Measurements from ENCODE around the gene KLC3.
A peak's percentile ranks its signal among the peaks of the same experiment; 100 is the strongest.

Gene KLC3

GRCh38 chr19:45349430-45349941, 8.9 kb downstream of the KLC3 start:
- DNase-seq (ENCODE audit: low read depth): no peak

DNA sequence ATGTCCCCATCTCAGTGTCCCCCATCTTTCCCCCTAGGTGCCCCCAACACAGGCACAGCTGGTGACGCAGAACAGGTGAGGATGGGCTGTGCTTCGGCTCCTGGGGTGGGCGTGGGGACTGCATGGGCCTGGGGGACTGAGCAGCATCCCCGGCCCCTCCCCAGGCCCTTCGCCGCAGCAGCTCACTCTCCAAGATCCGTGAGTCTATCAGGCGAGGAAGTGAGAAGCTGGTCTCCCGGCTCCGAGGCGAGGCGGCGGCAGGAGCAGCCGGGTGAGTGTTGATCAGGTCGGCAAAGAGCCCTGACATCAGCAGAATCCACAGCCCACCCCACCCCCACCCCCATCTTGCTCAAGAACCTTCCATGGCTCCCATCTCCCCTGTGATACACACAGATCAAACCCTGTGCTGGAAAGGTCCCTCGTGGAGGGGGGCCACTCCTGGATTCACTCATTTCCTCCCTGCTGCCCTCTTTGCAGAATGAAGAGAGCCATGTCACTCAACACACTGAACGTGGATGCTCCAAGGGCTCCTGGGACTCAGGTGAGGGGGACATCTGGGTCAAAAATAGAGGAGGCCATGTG, 10.0 kb downstream of the KLC3 start:
- DNase-seq (ENCODE audit: low read depth): no peak

- no peak for DNase-seq (ENCODE audit: low read depth)
Measured at GRCh38 chr19:45351401-45351952, 10.9 kb downstream of the KLC3 start.

DNA sequence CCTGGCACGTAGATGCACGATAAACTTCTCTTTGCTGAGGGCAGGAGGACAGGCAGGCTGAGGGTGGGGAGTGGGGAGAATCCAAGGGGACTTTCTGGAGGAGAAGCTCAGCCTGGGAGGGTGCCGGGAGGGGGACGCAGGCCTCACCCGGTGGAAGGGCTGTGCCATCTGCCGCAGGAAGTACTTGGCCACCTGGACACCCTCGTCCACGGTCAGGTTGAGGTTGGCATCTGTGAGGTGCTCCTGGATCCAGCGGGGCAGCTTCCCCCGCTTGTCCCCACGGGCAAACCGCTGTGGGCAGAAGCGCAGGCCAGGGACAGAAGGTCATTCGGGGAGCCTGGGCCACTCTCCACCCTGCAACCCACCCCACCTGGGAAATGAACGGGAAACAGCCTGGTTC, 11.5 kb downstream of the KLC3 start:
- no peak for DNase-seq (ENCODE audit: low read depth)

GRCh38 chr19:45352471-45352870, 11.9 kb downstream of the KLC3 start:
- DNase-seq (ENCODE audit: low read depth): no peak

- DNase-seq (ENCODE audit: low read depth): no peak
Measured at GRCh38 chr19:45352914-45353796, 12.6 kb downstream of the KLC3 start.

DNA sequence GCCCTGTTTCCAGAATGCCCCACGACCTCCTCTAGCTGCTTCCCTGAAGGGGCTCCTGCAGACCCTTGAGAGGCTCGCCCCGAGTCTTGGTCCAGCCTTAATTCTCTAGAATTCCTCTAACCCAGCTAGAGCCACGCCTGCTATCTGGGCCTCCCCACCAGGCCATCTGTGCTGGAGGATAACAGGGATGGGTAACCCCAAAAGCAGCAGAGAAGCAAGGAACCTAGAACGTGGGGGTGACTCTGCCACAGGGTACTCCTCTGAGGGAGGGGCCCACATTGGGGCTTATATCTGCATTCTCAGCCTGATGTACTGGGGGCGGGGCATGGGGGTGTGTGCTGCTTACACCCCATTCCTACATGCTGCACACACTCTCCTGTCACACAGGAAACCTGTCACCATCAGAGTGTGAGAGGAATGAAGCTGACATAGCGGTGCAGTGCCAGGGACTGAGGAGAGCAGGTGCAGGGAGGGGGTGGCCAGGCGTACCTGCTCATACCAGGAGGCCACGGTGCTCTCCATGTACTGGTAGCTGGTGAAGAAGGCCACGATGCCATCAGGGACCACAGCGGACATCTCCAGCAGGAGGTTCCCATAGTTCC, 13.8 kb downstream of the KLC3 start:
- no peak for DNase-seq (ENCODE audit: low read depth)

DNA sequence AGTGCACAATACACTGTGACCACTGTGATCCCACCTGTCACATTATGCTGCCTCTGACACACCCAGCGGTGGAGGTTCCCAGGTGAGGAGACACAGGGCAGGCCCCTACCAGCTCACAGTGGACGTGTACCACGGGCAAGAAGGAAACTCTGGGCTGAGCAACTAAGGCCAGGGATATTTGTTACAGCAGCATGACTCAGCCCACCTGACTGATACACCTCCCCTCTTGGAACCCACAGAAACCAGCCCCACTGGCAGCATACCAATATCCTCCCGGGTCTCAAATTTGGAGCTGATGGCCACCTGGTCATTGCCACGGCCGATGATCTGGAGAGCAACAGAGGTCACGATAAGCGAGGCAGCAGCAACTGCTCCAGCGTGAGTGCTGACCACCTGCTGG, 14.9 kb downstream of the KLC3 start:
- no peak for DNase-seq (ENCODE audit: low read depth)

DNA sequence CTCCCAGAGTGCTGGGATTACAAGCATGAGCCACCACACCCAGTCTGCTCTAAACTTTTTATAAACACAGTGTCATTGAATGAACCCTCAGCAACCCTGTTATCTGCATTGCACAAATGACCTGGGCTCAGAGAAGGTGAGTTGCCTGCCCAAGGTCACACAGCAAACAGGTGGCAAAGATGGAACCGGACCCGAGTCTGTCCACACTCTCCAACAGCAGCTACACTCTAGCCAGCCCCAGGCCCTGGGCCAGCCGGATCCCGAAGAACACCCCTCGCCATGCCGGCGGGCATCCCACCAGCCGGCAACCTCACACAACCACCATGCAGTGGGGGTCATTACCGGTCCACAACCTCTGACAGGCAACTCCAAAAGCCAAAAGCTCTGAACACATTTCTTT, 15.4 kb downstream of the KLC3 start:
- no peak for DNase-seq (ENCODE audit: low read depth)

DNA sequence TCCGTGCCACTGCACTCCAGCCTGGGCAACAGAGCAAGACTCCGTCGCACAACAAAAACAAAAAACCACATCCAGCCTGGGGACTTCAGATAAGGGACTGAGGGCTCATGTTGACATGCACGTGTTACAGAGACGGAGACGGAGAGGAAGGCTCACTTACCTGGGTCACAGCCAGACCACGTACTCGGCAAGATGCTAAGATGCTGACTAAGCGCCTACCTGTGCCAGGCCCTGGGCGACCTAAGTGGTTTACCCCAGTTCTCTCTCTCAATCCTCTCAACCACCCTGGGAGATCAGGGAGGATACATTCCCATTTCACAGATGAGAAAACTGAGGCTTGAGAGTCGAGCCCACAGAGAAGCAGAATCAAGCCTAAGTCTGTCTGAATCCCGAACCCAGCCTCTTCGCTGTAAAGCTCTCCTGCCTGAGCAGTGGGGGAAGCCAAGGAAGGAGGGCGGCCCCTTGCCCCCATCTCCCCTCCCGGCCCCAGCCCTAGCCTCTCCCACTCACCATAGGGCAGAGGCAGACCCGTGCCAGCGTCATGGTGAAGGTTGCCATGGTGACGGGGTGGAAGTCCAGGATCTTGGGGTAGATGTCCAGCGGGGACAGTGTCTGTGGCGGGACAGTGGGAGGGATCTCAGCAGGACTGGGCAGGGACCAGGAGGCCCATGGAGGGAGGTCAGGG, 16.4 kb downstream of the KLC3 start:
- DNase-seq (ENCODE audit: low read depth): no peak

- no peak for DNase-seq (ENCODE audit: low read depth)
Measured at GRCh38 chr19:45357445-45357783, 16.9 kb downstream of the KLC3 start.

DNA sequence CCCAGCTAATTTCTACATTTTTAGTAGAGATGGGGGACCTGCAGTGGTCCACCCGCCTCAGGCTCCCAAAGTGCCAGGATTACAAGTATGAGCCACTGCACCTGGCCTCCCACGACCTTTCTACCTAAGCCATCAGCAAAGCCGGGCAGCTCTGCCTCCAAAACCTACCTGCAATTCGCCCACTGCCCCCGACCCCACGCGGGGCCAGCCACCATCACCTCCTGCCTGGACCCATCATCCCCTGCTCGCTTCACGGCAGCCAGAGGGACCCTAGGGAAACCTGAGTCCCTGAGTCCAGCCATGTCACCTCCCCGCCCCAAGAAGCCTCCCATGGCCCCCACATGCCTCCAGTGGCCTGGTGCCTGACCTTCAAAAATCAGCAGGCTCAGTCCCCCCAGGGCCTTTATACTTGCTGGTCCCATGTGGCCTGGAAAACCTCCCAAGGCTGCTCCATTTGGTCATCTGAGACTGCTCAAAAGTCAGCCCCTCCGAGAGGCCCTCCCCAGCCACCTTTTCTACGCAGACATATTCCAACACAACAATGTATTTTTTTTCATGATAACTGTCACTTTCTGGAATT, 17.8 kb downstream of the KLC3 start:
- DNase-seq (ENCODE audit: low read depth): no peak

DNA sequence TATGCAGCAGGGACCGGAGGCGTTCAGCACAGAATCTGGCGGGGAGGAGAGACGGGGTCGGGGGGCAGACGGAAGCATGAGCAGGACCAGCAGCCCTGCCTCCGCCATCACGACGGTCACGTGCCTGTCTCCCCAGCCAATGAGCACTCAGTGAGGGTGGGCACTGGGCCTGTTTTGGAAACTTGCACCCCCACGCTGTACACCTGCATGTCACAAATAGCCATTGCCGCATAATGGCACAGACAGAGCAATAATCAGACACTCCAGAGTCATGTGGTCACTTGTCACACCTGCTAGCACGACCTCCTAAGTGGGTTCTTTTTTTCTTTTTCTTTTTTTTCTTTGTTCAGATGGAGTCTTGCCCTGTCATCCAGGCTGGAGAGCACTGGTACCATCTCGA, 21.1 kb downstream of the KLC3 start:
- DNase-seq (ENCODE audit: low read depth): no peak

DNA sequence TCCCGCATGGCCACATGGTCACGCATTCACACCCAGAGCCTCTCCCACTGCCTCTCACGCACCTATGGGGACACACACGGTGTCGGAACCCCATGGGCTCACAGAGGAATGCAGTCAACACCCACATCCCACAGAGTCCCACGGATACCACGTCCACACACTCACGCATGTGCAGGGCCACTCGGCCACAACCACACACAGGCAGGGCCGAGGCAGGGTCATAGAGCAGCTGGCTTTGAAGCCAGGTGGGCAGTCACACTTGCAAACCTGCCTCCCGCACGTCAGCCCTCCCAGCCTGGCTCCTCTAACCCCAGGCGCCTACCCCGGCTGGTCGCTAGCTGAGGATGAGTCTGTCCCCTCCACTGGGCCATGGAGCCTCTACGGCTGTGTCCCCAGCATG, 21.7 kb downstream of the KLC3 start:
- DNase-seq (ENCODE audit: low read depth): no peak

DNA sequence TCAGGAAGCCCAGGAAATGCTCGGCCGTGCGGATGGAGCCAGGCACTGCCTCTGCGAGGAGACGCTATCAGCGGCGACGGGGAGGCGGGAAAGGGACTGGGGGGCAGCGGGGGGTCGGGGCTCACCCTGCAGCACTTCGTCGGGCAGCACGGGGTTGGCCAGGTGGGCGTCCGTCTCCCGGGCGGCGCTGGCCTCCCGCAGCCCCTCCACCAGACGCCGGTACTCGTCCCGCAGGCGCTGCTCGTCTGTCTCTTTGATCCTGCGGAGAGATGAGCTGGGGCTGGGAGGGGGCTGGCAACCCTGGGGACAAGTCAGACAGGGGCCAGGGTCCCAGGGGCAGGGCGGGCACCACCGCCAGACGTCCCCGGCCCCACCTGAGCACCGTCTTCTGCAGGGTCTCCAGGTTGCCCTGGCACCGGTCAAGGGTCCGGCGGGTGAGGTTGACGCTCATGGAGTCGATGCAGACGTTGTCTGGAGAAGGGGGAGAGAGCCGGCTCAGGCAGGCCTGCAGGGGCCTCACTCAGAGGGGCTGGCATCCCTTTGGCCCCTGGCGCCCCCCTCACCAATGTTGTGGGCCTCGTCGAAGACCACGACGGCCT, 23.4 kb downstream of the KLC3 start:
- DNase-seq (ENCODE audit: low read depth): no peak

GRCh38 chr19:45364696-45365095, 24.1 kb downstream of the KLC3 start:
- no peak for DNase-seq (ENCODE audit: low read depth)

DNA sequence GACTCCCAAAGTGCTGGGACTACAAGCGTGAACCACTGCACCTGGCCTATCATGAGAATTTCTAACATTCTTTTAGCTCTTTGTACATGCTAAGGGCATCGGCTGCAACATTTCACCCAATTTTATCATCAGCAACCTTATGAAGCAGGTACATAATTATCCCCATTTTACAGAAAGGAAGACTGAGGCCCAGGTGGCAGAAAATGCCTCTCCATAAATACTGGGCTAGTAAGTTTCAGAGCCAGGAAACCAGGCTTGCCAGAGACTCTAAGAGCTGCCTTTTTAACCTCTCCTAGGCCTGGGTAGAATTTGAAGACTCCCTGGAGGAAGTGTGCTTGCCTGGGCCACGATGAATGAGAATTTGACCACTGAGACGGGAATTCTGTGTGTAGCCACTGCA, 27.6 kb downstream of the KLC3 start:
- no peak for DNase-seq (ENCODE audit: low read depth)

GRCh38 chr19:45368737-45369340, 28.3 kb downstream of the KLC3 start:
- no peak for DNase-seq (ENCODE audit: low read depth)

DNA sequence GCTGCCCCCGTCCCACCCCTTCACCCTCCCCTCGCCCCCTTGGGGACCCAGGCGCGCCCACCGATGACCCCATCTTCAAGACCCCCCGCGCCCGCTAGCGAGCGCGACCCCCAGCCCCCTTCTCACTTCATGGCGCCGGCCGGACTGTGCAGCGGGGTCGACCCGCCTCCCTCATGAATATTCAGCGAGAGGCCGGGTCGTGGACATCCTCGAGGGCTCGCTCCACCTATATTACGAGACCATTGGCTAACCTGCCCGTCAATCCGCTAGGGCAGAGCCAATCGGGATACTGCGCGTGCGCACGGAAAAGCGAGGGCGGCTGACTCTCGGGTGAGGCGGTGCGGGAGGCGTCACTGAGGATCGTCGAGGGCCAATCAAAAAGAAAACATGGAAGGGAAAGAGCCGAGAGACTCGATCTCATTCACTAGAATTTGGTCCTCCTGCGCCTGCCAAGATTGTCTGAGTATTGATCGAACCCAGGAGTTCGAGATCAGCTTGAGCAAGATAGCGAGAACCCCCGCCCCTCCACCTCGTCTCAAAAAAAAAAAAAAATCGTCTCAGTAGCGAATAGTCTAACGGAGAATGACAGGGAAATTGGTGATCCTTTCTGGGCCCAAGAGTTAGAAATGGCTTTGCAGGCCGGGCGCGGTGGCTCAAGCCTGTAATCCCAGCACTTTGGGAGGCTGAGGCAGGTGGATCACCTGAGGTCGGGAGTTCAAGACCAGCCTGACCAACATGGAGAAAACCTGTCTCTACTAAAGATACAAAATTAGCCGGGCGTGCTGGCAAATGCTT, 30.1 kb downstream of the KLC3 start, which contains the start of gene ERCC2:
TSS of gene ERCC2 (minus strand) at position 164 of the 795 bp plus-strand sequence. CDS start at position 131, 33 bp downstream.
- peak; percentile 98 for DNase-seq (ENCODE audit: low read depth)

- no peak for DNase-seq (ENCODE audit: low read depth)
Measured at GRCh38 chr19:45376045-45376724, 35.6 kb downstream of the KLC3 start.

Measured in stimulated activated CD8-positive, alpha-beta memory T cell treated with anti-CD3 and anti-CD28 coated beads, Interleukin-4, amount 100 ng/mL, for 24 hours (primary cell).